22Rv1 (cell line): ENCODE data around the gene RFPL1.

Experiments used
- CTCF ChIP-seq: fragments of 450-650 bp; IDR thresholded peaks from 2 replicates; pipeline ENCODE4 v1.5.1; 2017; ENCODE audit warnings: mild to moderate bottlenecking
- ZFX ChIP-seq: fragments of 450-650 bp; IDR thresholded peaks from 2 replicates; pipeline ENCODE4 v1.6.1; 2017; ENCODE audit warnings: antibody characterized with exemption, borderline replicate concordance

GRCh38 chr22:29480512-29481264 lies 42.3 kb downstream of the RFPL1 start:
- TF ChIP-seq CTCF (peak; percentile 18), ZFX (no peak)
